ENCODE data around the gene CHMP4A.

GRCh38 chr14:24195186-24196070, 17.9 kb downstream of the CHMP4A start, which contains the start of gene TM9SF1:
- TF ChIP-seq, protein P1, sequence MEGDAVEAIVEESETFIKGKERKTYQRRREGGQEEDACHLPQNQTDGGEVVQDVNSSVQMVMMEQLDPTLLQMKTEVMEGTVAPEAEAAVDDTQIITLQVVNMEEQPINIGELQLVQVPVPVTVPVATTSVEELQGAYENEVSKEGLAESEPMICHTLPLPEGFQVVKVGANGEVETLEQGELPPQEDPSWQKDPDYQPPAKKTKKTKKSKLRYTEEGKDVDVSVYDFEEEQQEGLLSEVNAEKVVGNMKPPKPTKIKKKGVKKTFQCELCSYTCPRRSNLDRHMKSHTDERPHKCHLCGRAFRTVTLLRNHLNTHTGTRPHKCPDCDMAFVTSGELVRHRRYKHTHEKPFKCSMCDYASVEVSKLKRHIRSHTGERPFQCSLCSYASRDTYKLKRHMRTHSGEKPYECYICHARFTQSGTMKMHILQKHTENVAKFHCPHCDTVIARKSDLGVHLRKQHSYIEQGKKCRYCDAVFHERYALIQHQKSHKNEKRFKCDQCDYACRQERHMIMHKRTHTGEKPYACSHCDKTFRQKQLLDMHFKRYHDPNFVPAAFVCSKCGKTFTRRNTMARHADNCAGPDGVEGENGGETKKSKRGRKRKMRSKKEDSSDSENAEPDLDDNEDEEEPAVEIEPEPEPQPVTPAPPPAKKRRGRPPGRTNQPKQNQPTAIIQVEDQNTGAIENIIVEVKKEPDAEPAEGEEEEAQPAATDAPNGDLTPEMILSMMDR (IDR thresholded peaks at IDR 0.05) = no peak
- TF ChIP-seq POLR2A (IDR thresholded peaks at IDR 0.05) = peak in 1 of 2 donors; percentile 68
